ENCODE results near the gene PLEKHA4.

The PLEKHA4 gene

GRCh38 chr19:48867123-48867745 lies 1.2 kb downstream of the PLEKHA4 start:
- Histone ChIP-seq H3K4me3 (ENCODE audit: control insufficient read depth in 1 of 7, extremely low read depth in 1 of 7, insufficient read depth in 4 of 7, low read depth in 2 of 7, low read length in 6 of 7) (no peak overlapping the region), H3K27ac (ENCODE audit: insufficient read depth in 1 of 2, low read depth in 1 of 2, low read length in 2 of 2, poor library complexity in 1 of 2, severe bottlenecking in 2 of 2) (no peak overlapping the region), H3K9me3 (ENCODE audit: control extremely low read depth in 1 of 5, control insufficient read depth in 4 of 5, insufficient read depth in 2 of 5, low read depth in 1 of 5, low read length in 4 of 5) (no peaks in the 10 kb centered on the region), H3K27me3 (replicated peaks in 2 of 5; ENCODE audit: control insufficient read depth in 4 of 5, insufficient read depth in 5 of 5, low read length in 4 of 5) (no peaks in the 10 kb centered on the region), H3K36me3 (ENCODE audit: control insufficient read depth in 4 of 4, insufficient read depth in 4 of 4, low read length in 3 of 4) (no peaks in the 10 kb centered on the region), H3K4me1 (ENCODE audit: control extremely low read depth in 1 of 4, control insufficient read depth in 4 of 4, insufficient read depth in 4 of 4, low read length in 3 of 4) (peaks cover 0 to 15% (median 2%) of the 10 kb centered on the region in 4 experiments)
- CTCF ChIA-PET, result interaction anchor here (1.1 to 1.4 kb wide), 3 partner anchors 9 to 84 kb away, joined by 3 to 4 read pairs (median 3); no protein-coding TSS in a partner anchor
- POLR2A ChIA-PET, result no interaction called here
- WGBS (ENCODE audit: insufficient coverage), result 90% methylated on average over 8 of the region's 14 CpGs
- DNase-seq, result no peak

GRCh38 chr19:48866692-48867091 lies 1.7 kb downstream of the PLEKHA4 start:
- Histone ChIP-seq H3K27ac (ENCODE audit: insufficient read depth in 1 of 2, low read depth in 1 of 2, low read length in 2 of 2, poor library complexity in 1 of 2, severe bottlenecking in 2 of 2) (no peak overlapping the region), H3K4me1 (ENCODE audit: control extremely low read depth in 1 of 4, control insufficient read depth in 4 of 4, insufficient read depth in 4 of 4, low read length in 3 of 4) (peaks cover 0 to 12% (median 0%) of the 10 kb centered on the region in 4 experiments), H3K9me3 (ENCODE audit: control extremely low read depth in 1 of 5, control insufficient read depth in 4 of 5, insufficient read depth in 2 of 5, low read depth in 1 of 5, low read length in 4 of 5) (no peaks in the 10 kb centered on the region), H3K27me3 (replicated peaks in 2 of 5; ENCODE audit: control insufficient read depth in 4 of 5, insufficient read depth in 5 of 5, low read length in 4 of 5) (no peaks in the 10 kb centered on the region), H3K36me3 (ENCODE audit: control insufficient read depth in 4 of 4, insufficient read depth in 4 of 4, low read length in 3 of 4) (no peaks in the 10 kb centered on the region), H3K4me3 (ENCODE audit: control insufficient read depth in 1 of 7, extremely low read depth in 1 of 7, insufficient read depth in 4 of 7, low read depth in 2 of 7, low read length in 6 of 7) (no peak overlapping the region)
- no peak for DNase-seq
- ChIA-PET CTCF (interaction anchor here (1.2 to 1.4 kb wide), 2 partner anchors 25 to 84 kb away, joined by 3 to 4 read pairs; no protein-coding TSS in a partner anchor), POLR2A (no interaction called here)
- 90% methylated on average over 6 of the region's 6 CpGs for WGBS (ENCODE audit: insufficient coverage)

GRCh38 chr19:48862827-48863226 lies 5.6 kb downstream of the PLEKHA4 start:
- H3K27me3 ChIP-seq (replicated peaks in 2 of 5; ENCODE audit: control insufficient read depth in 4 of 5, insufficient read depth in 5 of 5, low read length in 4 of 5), result no peaks in the 10 kb centered on the region
- ChIA-PET CTCF (no interaction called here), POLR2A (no interaction called here)
- peaks cover 0 to 13% (median 8%) of the 10 kb centered on the region in 4 experiments for H3K4me1 ChIP-seq (ENCODE audit: control extremely low read depth in 1 of 4, control insufficient read depth in 4 of 4, insufficient read depth in 4 of 4, low read length in 3 of 4)
- no peaks in the 10 kb centered on the region for H3K36me3 ChIP-seq (ENCODE audit: control insufficient read depth in 4 of 4, insufficient read depth in 4 of 4, low read length in 3 of 4)
- H3K9me3 ChIP-seq (ENCODE audit: control extremely low read depth in 1 of 5, control insufficient read depth in 4 of 5, insufficient read depth in 2 of 5, low read depth in 1 of 5, low read length in 4 of 5), result no peaks in the 10 kb centered on the region
- H3K4me3 ChIP-seq (ENCODE audit: control insufficient read depth in 1 of 7, extremely low read depth in 1 of 7, insufficient read depth in 4 of 7, low read depth in 2 of 7, low read length in 6 of 7), result no peak overlapping the region
- WGBS (ENCODE audit: insufficient coverage), result 84% methylated on average over 5 of the region's 7 CpGs
- H3K27ac ChIP-seq (ENCODE audit: insufficient read depth in 1 of 2, low read depth in 1 of 2, low read length in 2 of 2, poor library complexity in 1 of 2, severe bottlenecking in 2 of 2), result no peak overlapping the region
- no peak for DNase-seq

- H3K4me1 ChIP-seq (ENCODE audit: control extremely low read depth in 1 of 4, control insufficient read depth in 4 of 4, insufficient read depth in 4 of 4, low read length in 3 of 4), result peaks cover 0 to 13% (median 7%) of the 10 kb centered on the region in 4 experiments
- H3K4me3 ChIP-seq (ENCODE audit: control insufficient read depth in 1 of 7, extremely low read depth in 1 of 7, insufficient read depth in 4 of 7, low read depth in 2 of 7, low read length in 6 of 7), result no peak overlapping the region
- no peak for DNase-seq
- 97% methylated on average over 15 of the region's 18 CpGs for WGBS (ENCODE audit: insufficient coverage)
- ChIA-PET CTCF (interaction anchor here (1.1 kb wide), 1 partner anchor 112 kb away, joined by 3 read pairs; no protein-coding TSS in a partner anchor), POLR2A (no interaction called here)
- no peak overlapping the region for H3K27ac ChIP-seq (ENCODE audit: insufficient read depth in 1 of 2, low read depth in 1 of 2, low read length in 2 of 2, poor library complexity in 1 of 2, severe bottlenecking in 2 of 2)
- H3K27me3 ChIP-seq (replicated peaks in 2 of 5; ENCODE audit: control insufficient read depth in 4 of 5, insufficient read depth in 5 of 5, low read length in 4 of 5), result no peaks in the 10 kb centered on the region
- H3K9me3 ChIP-seq (ENCODE audit: control extremely low read depth in 1 of 5, control insufficient read depth in 4 of 5, insufficient read depth in 2 of 5, low read depth in 1 of 5, low read length in 4 of 5), result no peaks in the 10 kb centered on the region
- no peaks in the 10 kb centered on the region for H3K36me3 ChIP-seq (ENCODE audit: control insufficient read depth in 4 of 4, insufficient read depth in 4 of 4, low read length in 3 of 4)
Measured at GRCh38 chr19:48861313-48861712, 7.1 kb downstream of the PLEKHA4 start.

- Histone ChIP-seq H3K9me3 (ENCODE audit: control extremely low read depth in 1 of 5, control insufficient read depth in 4 of 5, insufficient read depth in 2 of 5, low read depth in 1 of 5, low read length in 4 of 5) (no peaks in the 10 kb centered on the region), H3K36me3 (ENCODE audit: control insufficient read depth in 4 of 4, insufficient read depth in 4 of 4, low read length in 3 of 4) (no peaks in the 10 kb centered on the region), H3K27ac (ENCODE audit: insufficient read depth in 1 of 2, low read depth in 1 of 2, low read length in 2 of 2, poor library complexity in 1 of 2, severe bottlenecking in 2 of 2) (peak overlapping the region; percentile 10 to 62), H3K27me3 (replicated peaks in 2 of 5; ENCODE audit: control insufficient read depth in 4 of 5, insufficient read depth in 5 of 5, low read length in 4 of 5) (no peaks in the 10 kb centered on the region), H3K4me1 (ENCODE audit: control extremely low read depth in 1 of 4, control insufficient read depth in 4 of 4, insufficient read depth in 4 of 4, low read length in 3 of 4) (peaks cover 0 to 13% (median 7%) of the 10 kb centered on the region in 4 experiments), H3K4me3 (ENCODE audit: control insufficient read depth in 1 of 7, extremely low read depth in 1 of 7, insufficient read depth in 4 of 7, low read depth in 2 of 7, low read length in 6 of 7) (peak overlapping the region in 6 of 7 experiments; percentile 44 to 76 (median 68))
- 71% methylated on average over 24 of the region's 30 CpGs for WGBS (ENCODE audit: insufficient coverage)
- ChIA-PET CTCF (interaction anchor here (0.8 to 1.1 kb wide), 3 partner anchors 10 to 111 kb away, joined by 3 to 4 read pairs (median 3); no protein-coding TSS in a partner anchor), POLR2A (interaction anchor here (0.5 to 1.0 kb wide), 3 partner anchors 18 to 104 kb away, joined by 3 to 8 read pairs (median 5); no protein-coding TSS in a partner anchor)
- peak in 1 of 3 donors; percentile 48 for DNase-seq
Measured at GRCh38 chr19:48859711-48860572, 8.5 kb downstream of the PLEKHA4 start.

- Histone ChIP-seq H3K9me3 (ENCODE audit: control extremely low read depth in 1 of 5, control insufficient read depth in 4 of 5, insufficient read depth in 2 of 5, low read depth in 1 of 5, low read length in 4 of 5) (no peaks in the 10 kb centered on the region), H3K4me1 (ENCODE audit: control extremely low read depth in 1 of 4, control insufficient read depth in 4 of 4, insufficient read depth in 4 of 4, low read length in 3 of 4) (peaks cover 0 to 13% (median 7%) of the 10 kb centered on the region in 4 experiments), H3K27ac (ENCODE audit: insufficient read depth in 1 of 2, low read depth in 1 of 2, low read length in 2 of 2, poor library complexity in 1 of 2, severe bottlenecking in 2 of 2) (peak overlapping the region; percentile 10 to 50), H3K36me3 (ENCODE audit: control insufficient read depth in 4 of 4, insufficient read depth in 4 of 4, low read length in 3 of 4) (no peaks in the 10 kb centered on the region), H3K27me3 (replicated peaks in 2 of 5; ENCODE audit: control insufficient read depth in 4 of 5, insufficient read depth in 5 of 5, low read length in 4 of 5) (no peaks in the 10 kb centered on the region), H3K4me3 (ENCODE audit: control insufficient read depth in 1 of 7, extremely low read depth in 1 of 7, insufficient read depth in 4 of 7, low read depth in 2 of 7, low read length in 6 of 7) (peak overlapping the region; percentile 40 to 76 (median 64))
- CTCF ChIA-PET, result interaction anchor here (0.8 to 1.5 kb wide), 3 partner anchors 8 to 111 kb away, joined by 3 to 6 read pairs (median 4); no protein-coding TSS in a partner anchor
- DNase-seq, result peak in 2 of 3 donors; percentile 80 to 82
- POLR2A ChIA-PET, result interaction anchor here (0.5 to 1.8 kb wide), 2 partner anchors 13 to 105 kb away, joined by 5 to 6 read pairs; partner anchors contain the start of gene PPP1R15A
- WGBS (ENCODE audit: insufficient coverage), result 45% methylated on average over 17 of the region's 34 CpGs
Measured at GRCh38 chr19:48858984-48859710, 9.3 kb downstream of the PLEKHA4 start.

Data from common myeloid progenitor, CD34-positive (primary cell).